Uterus (tissue), 4 donors: ENCODE measurements around the gene CDCA4. TPM values are rescaled to one million over a fixed set of nuclear protein-coding genes. Genes with fewer than 3 reads are reported as not detected.

ENCODE experiments used
- DNase-seq, 2 donors: peaks; one replicate each; pipeline ENCODE4 v3.0.0-alpha.2; 2019 to 2020
- H3K27ac ChIP-seq, 2 donors: fragments of 200-600 bp; sonication (generic); 1 replicate in 1 of 2; 2 replicates in 1 of 2; pipeline ENCODE4 v1.5.1; 2016 to 2018
- H3K27me3 ChIP-seq, 2 donors: fragments of 200-600 bp; sonication (generic); one replicate each; pipeline ENCODE4 v1.5.1; 2018 to 2019; ENCODE audit warnings: control low read depth in 1 of 2
- H3K36me3 ChIP-seq, 2 donors: fragments of 200-600 bp; sonication (generic); one replicate each; pipeline ENCODE4 v1.5.1; 2019; ENCODE audit warnings: control low read depth in 1 of 2
- H3K4me1 ChIP-seq, 2 donors: fragments of 200-600 bp; sonication (generic); one replicate each; pipeline ENCODE4 v1.5.1; 2018 to 2019; ENCODE audit warnings: control low read depth in 1 of 2
- H3K4me3 ChIP-seq, 2 donors: fragments of 200-600 bp; sonication (generic); 1 replicate in 1 of 2; 2 replicates in 1 of 2; pipeline ENCODE4 v1.5.1; 2018 to 2019; ENCODE audit warnings: mild to moderate bottlenecking in 1 of 2
- H3K9me3 ChIP-seq, 2 donors: fragments of 200-600 bp; sonication (generic); one replicate each; pipeline ENCODE4 v1.5.1; 2019; ENCODE audit warnings: control low read depth in 1 of 2
- CTCF ChIP-seq, 4 experiments: fragments of 200-600 bp in 2 of 4; fragments of 450-650 bp in 2 of 4; sonication (generic) in 2 of 4; IDR thresholded peaks; one replicate each; pipeline ENCODE4 v1.5.1; 2016 to 2019; ENCODE audit warnings: antibody characterized with exemption in 4 of 4, mild to moderate bottlenecking in 2 of 4, moderate library complexity in 1 of 4
- POLR2A ChIP-seq, 2 donors: fragments of 450-650 bp; IDR thresholded peaks; one replicate each; pipeline ENCODE4 v1.6.1; 2016; ENCODE audit warnings: antibody characterized with exemption in 2 of 2, mild to moderate bottlenecking in 1 of 2, moderate library complexity in 1 of 2
- intact Hi-C: fragments of 100-400 bp; cut with DNase I; formaldehyde crosslinking; loops from one replicate; pipeline ENCODE4 v1.15.1; 2023; ENCODE audit warnings: low total_unique reads
- total RNA-seq, 4 donors: library from RNA; depleted of rRNA in 3 of 4; stranded (reverse); fragments of >200 nt in 3 of 4; gene quantifications; one replicate each; pipeline versions ENCODE4 v1.1.0 to v1.2.4, GENCODE V29; 2014 to 2023
- donor health status: DM: yes; HTN: yes; CAD: no.

CDCA4 gene
- total RNA-seq, 4 donors from 2014 or later: 2.3 to 43.3 (median 10.3) TPM

GRCh38 chr14:104989236-104989950 is 31.5 kb downstream of the CDCA4 start:
- Histone ChIP-seq H3K4me1 (no peaks in the 10 kb centered on the region), H3K36me3 (no peaks in the 10 kb centered on the region), H3K9me3 (no peaks in the 10 kb centered on the region), H3K27me3 (no peaks in the 10 kb centered on the region), H3K4me3 (no peak overlapping the region), H3K27ac (no peak overlapping the region)
- no peak for TF ChIP-seq POLR2A (IDR thresholded peaks at IDR 0.05)
- no peak for TF ChIP-seq CTCF (IDR thresholded peaks at IDR 0.05)
- DNase-seq: no peak
- intact Hi-C loops: no loop called here

- Histone ChIP-seq H3K27ac (no peak overlapping the region), H3K36me3 (no peaks in the 10 kb centered on the region), H3K4me3 (peak overlapping the region; percentile 47 to 57), H3K9me3 (no peaks in the 10 kb centered on the region), H3K27me3 (no peaks in the 10 kb centered on the region), H3K4me1 (no peaks in the 10 kb centered on the region)
- TF ChIP-seq POLR2A (IDR thresholded peaks at IDR 0.05) (no peak), CTCF (IDR thresholded peaks at IDR 0.05) (no peak)
- DNase-seq: no peak
- intact Hi-C loops: no loop called here
These were observed 34.3 kb downstream of the CDCA4 start for GRCh38 chr14:104986487-104987164.

- H3K27ac ChIP-seq: peak within 1 kb of the TSS; percentile 68 to 80
- DNase-seq: peak; percentile 84 to 92
- H3K27me3 ChIP-seq: no peaks in the 10 kb centered on the region
- H3K9me3 ChIP-seq: no peaks in the 10 kb centered on the region
- no peaks in the 10 kb centered on the region for H3K4me1 ChIP-seq
- no peaks in the 10 kb centered on the region for H3K36me3 ChIP-seq
- intact Hi-C loops: no loop called here
- peak within 1 kb of the TSS; percentile 47 to 57 for H3K4me3 ChIP-seq
- TF ChIP-seq CTCF (IDR thresholded peaks at IDR 0.05) (no peak), POLR2A (IDR thresholded peaks at IDR 0.05) (peak in 1 of 2 donors; percentile 72)
These were observed 35.0 kb downstream of the CDCA4 start, which contains the start of gene CLBA1 for GRCh38 chr14:104985675-104986486. Gene CLBA1, plus strand, starts transcription at chr14:104985788. Its CDS starts 644 bp downstream, at chr14:104986432.

- peak overlapping the region; percentile 68 to 80 for H3K27ac ChIP-seq
- H3K36me3 ChIP-seq: no peaks in the 10 kb centered on the region
- H3K27me3 ChIP-seq: no peaks in the 10 kb centered on the region
- no peaks in the 10 kb centered on the region for H3K9me3 ChIP-seq
- TF ChIP-seq CTCF (IDR thresholded peaks at IDR 0.05) (no peak), POLR2A (IDR thresholded peaks at IDR 0.05) (no peak)
- no peaks in the 10 kb centered on the region for H3K4me1 ChIP-seq
- intact Hi-C loops: no loop called here
- H3K4me3 ChIP-seq: no peak overlapping the region
- no peak for DNase-seq
These were observed 36.6 kb downstream of the CDCA4 start for GRCh38 chr14:104984056-104984894.
